K562 (cell line): ENCODE data around the gene FDX1. TPM values are rescaled to one million over a fixed set of nuclear protein-coding genes. Genes with fewer than 3 reads are reported as not detected.

Experiments
- ATAC-seq: fragments of 200-7000 bp; cut with Tn5 transposase; 3 replicates; pipeline ENCODE4 v1.9.1; 2020; ENCODE audit warnings: moderate library complexity
- BruUV-seq: library from RNA; stranded (reverse); fragments of 400-500 nt; replicated peaks from 2 replicates; lab custom pipeline; 2021; lab: Mats Ljungman, UMichigan
- CTCF ChIA-PET: fragments of 300-600 bp; formaldehyde crosslinking; extraction: SDS; loops from one replicate; lab custom pipeline; 2021; ENCODE audit warnings: low intra/inter-chr PET ratio; lab: Yijun Ruan, JAX
- POLR2A ChIA-PET: fragments of 300-600, 350-650 bp; sonication (Branson Sonifier 250); formaldehyde crosslinking; extraction: SDS; loops from one replicate; lab custom pipeline; 2021; ENCODE audit warnings: antibody characterized with exemption, inconsistent platforms; lab: Yijun Ruan, JAX
- DNase-seq, 4 experiments: peaks; one replicate each; pipeline versions ENCODE4 v3.0.0 to v3.0.0-alpha.2; 2011 to 2018; ENCODE audit warnings: low spot score in 3 of 4, mixed read lengths in 3 of 4; ENCODE audit errors: extremely low read depth in 1 of 4
- FAIRE-seq: peaks from 2 replicates; lab custom pipeline; 2011; peaks lifted over from hg19 to GRCh38; lab: Jason Lieb, UNC
- H2AFZ ChIP-seq: 2 replicates; pipeline ENCODE4 v1.6.0; 2011; ENCODE audit warnings: low read depth, low read length, control low read depth, inconsistent platforms
- H3K27ac ChIP-seq: fragments of 200-600 bp; 3 replicates; pipeline ENCODE4 v1.8.0; 2011; ENCODE audit warnings: low read depth, mild to moderate bottlenecking, control low read depth, inconsistent platforms, low read length, moderate library complexity, mixed read lengths; ENCODE audit errors: extremely low read depth
- H3K27me3 ChIP-seq, 2 experiments: fragments of 300-600 bp in 1 of 2; 2 replicates in 1 of 2; 3 replicates in 1 of 2; pipeline versions ENCODE4 v1.6.0 to v1.8.0; 2011; ENCODE audit warnings: inconsistent platforms in 2 of 2, low read length in 2 of 2, mild to moderate bottlenecking in 1 of 2, mixed read lengths in 1 of 2, moderate library complexity in 1 of 2; ENCODE audit not compliant: control insufficient read depth in 2 of 2, insufficient read depth in 2 of 2
- H3K36me3 ChIP-seq: fragments of 300-600 bp; 3 replicates; pipeline ENCODE4 v1.8.0; 2011; ENCODE audit warnings: mild to moderate bottlenecking, low read length, inconsistent platforms; ENCODE audit not compliant: control insufficient read depth, insufficient read depth
- H3K4me1 ChIP-seq, 2 experiments: fragments of 200-600 bp in 1 of 2; replicated peaks in 1 of 2; 2 replicates in 1 of 2; 3 replicates in 1 of 2; pipeline versions ENCODE4 v1.5.1 to v1.8.0; 2011; ENCODE audit warnings: inconsistent platforms in 2 of 2, low read length in 2 of 2, mild to moderate bottlenecking in 1 of 2, mixed read lengths in 1 of 2, moderate library complexity in 1 of 2; ENCODE audit not compliant: control insufficient read depth in 2 of 2, insufficient read depth in 2 of 2
- H3K4me2 ChIP-seq: 2 replicates; pipeline ENCODE4 v1.6.1; 2011; ENCODE audit warnings: low read length, control low read depth, inconsistent platforms, mixed read lengths; ENCODE audit not compliant: insufficient read depth
- H3K4me3 ChIP-seq: fragments of 200-600 bp; sonication (generic), shearing (Covaris generic); 2 replicates; pipeline ENCODE4 v1.5.1; 2016; ENCODE audit warnings: control low read depth, inconsistent platforms
- H3K79me2 ChIP-seq: fragments of 200-600 bp; 3 replicates; pipeline ENCODE4 v1.8.0; 2011; ENCODE audit warnings: low read length, inconsistent platforms; ENCODE audit not compliant: control insufficient read depth, insufficient read depth
- H3K9ac ChIP-seq, 2 experiments: 2 replicates each; pipeline versions ENCODE4 v1.6.0 to v1.6.1; 2011; ENCODE audit warnings: low read depth in 2 of 2, low read length in 2 of 2, control low read depth in 1 of 2, inconsistent platforms in 1 of 2, mild to moderate bottlenecking in 1 of 2, mixed read lengths in 1 of 2; ENCODE audit not compliant: insufficient read depth in 1 of 2
- H3K9me1 ChIP-seq: one replicate; pipeline ENCODE4 v1.6.0; 2011; ENCODE audit warnings: inconsistent platforms, mild to moderate bottlenecking, low read length, moderate library complexity; ENCODE audit not compliant: control insufficient read depth, insufficient read depth
- H3K9me3 ChIP-seq: replicated peaks from 2 replicates; pipeline ENCODE4 v1.5.1; 2011; ENCODE audit warnings: low read depth, low read length, inconsistent platforms; ENCODE audit not compliant: control insufficient read depth, insufficient read depth
- H4K20me1 ChIP-seq: replicated peaks from 2 replicates; pipeline ENCODE4 v1.6.1; 2011; ENCODE audit warnings: low read length, inconsistent platforms, mixed read lengths; ENCODE audit not compliant: control insufficient read depth, insufficient read depth
- BRF1 ChIP-seq: IDR thresholded peaks from 3 replicates; pipeline ENCODE4 v1.6.1; 2011; ENCODE audit warnings: borderline replicate concordance, mild to moderate bottlenecking; ENCODE audit not compliant: insufficient read length; ENCODE audit errors: extremely low read depth
- CHD1 ChIP-seq: fragments of 200-600 bp; sonication (generic); IDR thresholded peaks from one replicate; pipeline ENCODE4 v1.6.1; 2012; ENCODE audit warnings: mild to moderate bottlenecking, moderate library complexity, low read length, inconsistent platforms
- CREM ChIP-seq: IDR thresholded peaks from 2 replicates; pipeline ENCODE4 v1.6.1; 2014; ENCODE audit warnings: antibody characterized with exemption, low read depth
- HMG20B ChIP-seq: fragments of 250-450 bp; sonication (Bioruptor Pico); IDR thresholded peaks from 2 replicates; pipeline ENCODE4 v1.5.0; 2021; ENCODE audit warnings: mild to moderate bottlenecking
- RAD21 ChIP-seq, 2 experiments: fragments of 250-450 bp in 1 of 2; fragments of 450-650 bp in 1 of 2; sonication (Bioruptor Pico) in 1 of 2; formaldehyde crosslinking in 1 of 2; IDR thresholded peaks in 1 of 2; conservative IDR thresholded peaks in 1 of 2; 2 replicates each; pipeline versions ENCODE4 v1.4.0 to v1.8.0; 2020 to 2022; ENCODE audit warnings: mild to moderate bottlenecking in 2 of 2, moderate library complexity in 1 of 2
- TFAM ChIP-seq: fragments of 250-450 bp; sonication (Bioruptor Pico); conservative IDR thresholded peaks from 2 replicates; pipeline ENCODE4 v1.5.0; 2021; ENCODE audit warnings: mild to moderate bottlenecking, moderate library complexity
- ZNF717 ChIP-seq: fragments of 250-450 bp; sonication (Bioruptor Pico); IDR thresholded peaks from 2 replicates; pipeline ENCODE4 v1.5.0; 2021
- WGBS: fragments of 100-300 bp; shearing (Covaris generic); methylation state at CpG from one replicate; pipeline ENCODE4 v1.1.6; 2016; ENCODE audit warnings: low coverage, mixed read lengths; ENCODE audit not compliant: insufficient coverage; ENCODE audit errors: missing lambda C conversion rate; 5-methylcytosine and 5-hydroxymethylcytosine counted together
- in situ Hi-C: fragments of 300-500 bp; cut with MboI; formaldehyde crosslinking; loops from 4 replicates; pipeline ENCODE4 v1.15.0; 2018; ENCODE audit warnings: inconsistent platforms, mixed read lengths
- intact Hi-C: fragments of 100-400 bp; cut with micrococcal nuclease; formaldehyde crosslinking; loops from 2 replicates; pipeline ENCODE4 v1.14.2; 2022
- polyA plus RNA-seq, 8 experiments: library from polyadenylated mRNA; depleted of rRNA in 4 of 8; stranded (reverse) in 5 of 8; unstranded in 3 of 8; fragments of >200 nt; fragmentation: Nextera tagmentation in 2 of 8; fragmentation: Illumina TruSeq in 1 of 8; extraction: Ambion mirVana in 2 of 8; extraction: Trizol in 1 of 8; gene quantifications; 2 replicates each; pipeline versions ENCODE4 v1.2.1 to v1.2.3, GENCODE V29; 2011 to 2014; ENCODE audit warnings: inconsistent platforms in 1 of 8, missing spikeins in 1 of 8
- total RNA-seq, 7 experiments: library from RNA; depleted of rRNA in 6 of 7; stranded (reverse); fragments of >200 nt in 6 of 7; fragmentation: Illumina TruSeq in 2 of 7; extraction: Trizol in 2 of 7; gene quantifications; 2 replicates each; pipeline versions ENCODE4 v1.2.1 to v1.2.3, GENCODE V29; 2011 to 2021; ENCODE audit warnings: low replicate concordance in 1 of 7
- TF ChIP-seq, protein P1 (sequence below), 3 experiments: IDR thresholded peaks in 2 of 3; conservative IDR thresholded peaks in 1 of 3; 2 replicates each; pipeline ENCODE4 v1.5.1; 2011 to 2012; ENCODE audit warnings: low read length in 3 of 3, mild to moderate bottlenecking in 3 of 3, control low read depth in 2 of 3, improper control_type of control experiment in 1 of 3, inconsistent platforms in 1 of 3, low read depth in 1 of 3, mixed read lengths in 1 of 3, moderate library complexity in 1 of 3; ENCODE audit not compliant: insufficient read depth in 2 of 3
- TF ChIP-seq, protein P2 (sequence below): fragments of 450-650 bp; formaldehyde crosslinking; IDR thresholded peaks from 2 replicates; pipeline ENCODE4 v1.4.0; 2020; ENCODE audit warnings: mild to moderate bottlenecking, moderate library complexity
- TF ChIP-seq, protein P3 (sequence below): fragments of 450-650 bp; IDR thresholded peaks from 2 replicates; pipeline ENCODE4 v1.6.1; 2016; ENCODE audit warnings: mild to moderate bottlenecking
- TF ChIP-seq, protein P4 (sequence below): IDR thresholded peaks from 2 replicates; pipeline ENCODE4 v1.6.1; 2012; ENCODE audit warnings: low read depth, low read length, improper control_type of control experiment, borderline replicate concordance

Gene FDX1
- total and polyA plus RNA-seq, 9 of the 15 experiments (the other 6 are each of a cell fraction or from before 2014, with no cell fraction given) = 6.4 to 14.3 (median 11.4) TPM

DNA sequence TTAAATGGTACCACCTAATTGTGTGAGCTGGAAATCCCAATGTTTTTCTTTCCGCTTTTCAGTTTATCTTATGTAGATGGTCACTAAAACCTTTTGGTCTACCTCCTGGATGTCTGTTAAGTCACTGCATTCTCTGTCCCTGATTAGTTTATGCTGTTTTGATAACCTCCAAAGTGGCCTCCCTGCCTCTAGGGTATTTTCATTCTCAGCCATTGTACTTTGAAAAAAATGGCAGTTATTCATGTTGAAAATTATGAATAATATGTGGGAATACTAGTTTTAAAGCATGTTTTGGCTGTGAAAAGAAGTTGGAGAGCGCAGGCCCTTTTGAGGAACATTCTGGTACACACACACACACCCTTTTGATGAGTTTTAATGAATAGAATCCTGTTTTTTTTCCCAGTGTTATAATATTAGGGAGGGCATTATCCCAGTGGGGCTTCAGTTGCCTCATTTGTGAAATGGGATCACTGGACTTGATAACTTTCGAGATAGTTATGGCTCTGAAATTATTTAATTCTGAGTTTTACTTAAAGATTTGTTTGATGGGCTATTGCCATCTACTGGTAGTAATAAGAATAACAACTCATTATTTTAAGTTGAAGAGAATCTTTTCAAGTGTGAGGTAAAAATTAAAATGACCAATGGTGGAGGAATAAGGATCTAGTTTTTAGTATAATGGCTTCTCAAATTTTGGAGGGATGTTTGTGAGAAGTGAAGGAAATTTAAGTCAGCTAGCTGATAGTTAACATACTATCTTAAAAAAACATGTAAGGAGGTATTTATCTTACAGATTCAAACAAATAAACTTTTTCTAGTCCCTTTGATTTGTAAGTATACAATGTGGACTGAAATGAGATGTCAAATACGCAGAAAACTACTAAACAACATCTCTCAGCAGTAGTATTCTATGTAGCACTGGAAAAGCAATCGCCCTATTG, 3.9 kb downstream of the FDX1 start:
- Histone ChIP-seq H3K79me2 (peaks cover 65% of the 10 kb centered on the region), H3K9me3 (no peaks in the 10 kb centered on the region), H3K4me1 (peaks cover 14 to 26% of the 10 kb centered on the region in 2 experiments; a peak in 4 of 5 replicates), H3K9ac (no peak overlapping the region), H2AFZ (no peak overlapping the region), H3K36me3 (peaks cover 13% of the 10 kb centered on the region; the same call in 1 of the 3 replicates), H3K4me3 (no peak overlapping the region), H3K9me1 (no peaks in the 10 kb centered on the region), H4K20me1 (no peaks in the 10 kb centered on the region; the same call in 1 of the 2 replicates), H3K27me3 (no peaks in the 10 kb centered on the region), H3K27ac (no peak overlapping the region), H3K4me2 (no peak overlapping the region)
- peak in 3 of 4 experiments; percentile 17 to 32 (median 31) for DNase-seq
- FAIRE-seq = no peak
- in situ Hi-C loops = loop anchor here (10.0 kb wide), 1 partner anchor 229 kb away; no protein-coding TSS in a partner anchor
- BruUV-seq = no TSS peak
- 43% methylated on average over 5 of the region's 5 CpGs for WGBS
- ATAC-seq = no peak
- ChIA-PET CTCF (interaction anchor here (0.6 to 1.6 kb wide), 2 partner anchors 89 to 232 kb away, joined by 4 to 16 read pairs; no protein-coding TSS in a partner anchor), POLR2A (interaction anchor here (0.8 kb wide), 1 partner anchor 322 kb away, joined by 4 read pairs; no protein-coding TSS in a partner anchor)
- intact Hi-C loops = loop anchor here (1.0 to 10.0 kb wide), 7 partner anchors 57 to 991 kb away; partner anchors contain the start of genes RDX and ZC3H12C
- TF ChIP-seq, protein P1, sequence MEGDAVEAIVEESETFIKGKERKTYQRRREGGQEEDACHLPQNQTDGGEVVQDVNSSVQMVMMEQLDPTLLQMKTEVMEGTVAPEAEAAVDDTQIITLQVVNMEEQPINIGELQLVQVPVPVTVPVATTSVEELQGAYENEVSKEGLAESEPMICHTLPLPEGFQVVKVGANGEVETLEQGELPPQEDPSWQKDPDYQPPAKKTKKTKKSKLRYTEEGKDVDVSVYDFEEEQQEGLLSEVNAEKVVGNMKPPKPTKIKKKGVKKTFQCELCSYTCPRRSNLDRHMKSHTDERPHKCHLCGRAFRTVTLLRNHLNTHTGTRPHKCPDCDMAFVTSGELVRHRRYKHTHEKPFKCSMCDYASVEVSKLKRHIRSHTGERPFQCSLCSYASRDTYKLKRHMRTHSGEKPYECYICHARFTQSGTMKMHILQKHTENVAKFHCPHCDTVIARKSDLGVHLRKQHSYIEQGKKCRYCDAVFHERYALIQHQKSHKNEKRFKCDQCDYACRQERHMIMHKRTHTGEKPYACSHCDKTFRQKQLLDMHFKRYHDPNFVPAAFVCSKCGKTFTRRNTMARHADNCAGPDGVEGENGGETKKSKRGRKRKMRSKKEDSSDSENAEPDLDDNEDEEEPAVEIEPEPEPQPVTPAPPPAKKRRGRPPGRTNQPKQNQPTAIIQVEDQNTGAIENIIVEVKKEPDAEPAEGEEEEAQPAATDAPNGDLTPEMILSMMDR (IDR thresholded peaks at IDR 0.05 in 2 of 3, conservative IDR thresholded peaks at IDR 0.05 in 1 of 3; ENCODE audit: insufficient read depth in 2 of 3, low read depth in 1 of 3, low read length in 3 of 3) = peak; percentile 27 to 64 (median 34); a peak in 4 of 6 replicates
- TF ChIP-seq, protein P2, sequence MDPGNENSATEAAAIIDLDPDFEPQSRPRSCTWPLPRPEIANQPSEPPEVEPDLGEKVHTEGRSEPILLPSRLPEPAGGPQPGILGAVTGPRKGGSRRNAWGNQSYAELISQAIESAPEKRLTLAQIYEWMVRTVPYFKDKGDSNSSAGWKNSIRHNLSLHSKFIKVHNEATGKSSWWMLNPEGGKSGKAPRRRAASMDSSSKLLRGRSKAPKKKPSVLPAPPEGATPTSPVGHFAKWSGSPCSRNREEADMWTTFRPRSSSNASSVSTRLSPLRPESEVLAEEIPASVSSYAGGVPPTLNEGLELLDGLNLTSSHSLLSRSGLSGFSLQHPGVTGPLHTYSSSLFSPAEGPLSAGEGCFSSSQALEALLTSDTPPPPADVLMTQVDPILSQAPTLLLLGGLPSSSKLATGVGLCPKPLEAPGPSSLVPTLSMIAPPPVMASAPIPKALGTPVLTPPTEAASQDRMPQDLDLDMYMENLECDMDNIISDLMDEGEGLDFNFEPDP = no peak
- TF ChIP-seq RAD21 (CRISPR knock-in tag; conservative IDR thresholded peaks at IDR 0.05 in 1 of 2, IDR thresholded peaks at IDR 0.05 in 1 of 2) (peak; percentile 63 to 64), BRF1 (no peak), CHD1 (no peak), HMG20B (CRISPR knock-in tag) (no peak), ZNF717 (CRISPR knock-in tag) (no peak), CREM (no peak), TFAM (no peak)
- TF ChIP-seq, protein P3, sequence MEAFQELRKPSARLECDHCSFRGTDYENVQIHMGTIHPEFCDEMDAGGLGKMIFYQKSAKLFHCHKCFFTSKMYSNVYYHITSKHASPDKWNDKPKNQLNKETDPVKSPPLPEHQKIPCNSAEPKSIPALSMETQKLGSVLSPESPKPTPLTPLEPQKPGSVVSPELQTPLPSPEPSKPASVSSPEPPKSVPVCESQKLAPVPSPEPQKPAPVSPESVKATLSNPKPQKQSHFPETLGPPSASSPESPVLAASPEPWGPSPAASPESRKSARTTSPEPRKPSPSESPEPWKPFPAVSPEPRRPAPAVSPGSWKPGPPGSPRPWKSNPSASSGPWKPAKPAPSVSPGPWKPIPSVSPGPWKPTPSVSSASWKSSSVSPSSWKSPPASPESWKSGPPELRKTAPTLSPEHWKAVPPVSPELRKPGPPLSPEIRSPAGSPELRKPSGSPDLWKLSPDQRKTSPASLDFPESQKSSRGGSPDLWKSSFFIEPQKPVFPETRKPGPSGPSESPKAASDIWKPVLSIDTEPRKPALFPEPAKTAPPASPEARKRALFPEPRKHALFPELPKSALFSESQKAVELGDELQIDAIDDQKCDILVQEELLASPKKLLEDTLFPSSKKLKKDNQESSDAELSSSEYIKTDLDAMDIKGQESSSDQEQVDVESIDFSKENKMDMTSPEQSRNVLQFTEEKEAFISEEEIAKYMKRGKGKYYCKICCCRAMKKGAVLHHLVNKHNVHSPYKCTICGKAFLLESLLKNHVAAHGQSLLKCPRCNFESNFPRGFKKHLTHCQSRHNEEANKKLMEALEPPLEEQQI = peak; percentile 34; the same call in 1 of the 2 replicates
- TF ChIP-seq, protein P4, sequence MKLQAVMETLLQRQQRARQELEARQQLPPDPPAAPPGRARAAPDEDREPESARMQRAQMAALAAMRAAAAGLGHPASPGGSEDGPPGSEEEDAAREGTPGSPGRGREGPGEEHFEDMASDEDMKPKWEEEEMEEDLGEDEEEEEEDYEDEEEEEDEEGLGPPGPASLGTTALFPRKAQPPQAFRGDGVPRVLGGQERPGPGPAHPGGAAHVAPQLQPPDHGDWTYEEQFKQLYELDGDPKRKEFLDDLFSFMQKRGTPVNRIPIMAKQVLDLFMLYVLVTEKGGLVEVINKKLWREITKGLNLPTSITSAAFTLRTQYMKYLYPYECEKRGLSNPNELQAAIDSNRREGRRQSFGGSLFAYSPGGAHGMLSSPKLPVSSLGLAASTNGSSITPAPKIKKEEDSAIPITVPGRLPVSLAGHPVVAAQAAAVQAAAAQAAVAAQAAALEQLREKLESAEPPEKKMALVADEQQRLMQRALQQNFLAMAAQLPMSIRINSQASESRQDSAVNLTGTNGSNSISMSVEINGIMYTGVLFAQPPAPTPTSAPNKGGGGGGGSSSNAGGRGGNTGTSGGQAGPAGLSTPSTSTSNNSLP = 0 out of 2 replicates have a peak, but pooled peaks have one; percentile 37
